B cell (primary cell): ENCODE measurements around the gene GRIPAP1.

Source experiments
- CTCF ChIP-seq: fragments of 200-600 bp; IDR thresholded peaks from one replicate; pipeline ENCODE4 v1.8.0; 2022; ENCODE audit warnings: antibody characterized with exemption, mild to moderate bottlenecking
- EZH2 ChIP-seq: IDR thresholded peaks from 2 replicates; pipeline ENCODE4 v1.6.1; 2012; ENCODE audit warnings: borderline replicate concordance, low read depth, mild to moderate bottlenecking, moderate library complexity, low read length; ENCODE audit not compliant: insufficient read depth, poor library complexity, severe bottlenecking

- no peak for TF ChIP-seq CTCF
- no peak for TF ChIP-seq EZH2
These were observed 17.7 kb upstream of the GRIPAP1 start for GRCh38 chrX:49019599-49020249.
